Mesenteric fat pad (tissue), 1 donor: ENCODE measurements around the gene EPB41L1. TPM values are rescaled to one million over a fixed set of nuclear protein-coding genes. Genes with fewer than 3 reads are reported as not detected.

Experiments
- DNase-seq: peaks from one replicate; pipeline ENCODE4 v3.0.0-alpha.2; 2020; ENCODE audit warnings: low spot score
- total RNA-seq: library from RNA; stranded (reverse); fragmentation: NEBNext Ultra II Directional; extraction: Animal tissue kit (Norgen Biotek cat#: 25700); gene quantifications from one replicate; pipeline ENCODE4 v1.2.1, GENCODE V29; 2021
- donor health status: DM: yes; HTN: yes; CAD: no.

Gene EPB41L1
- total RNA-seq, 1 donor from 2014 or later, result 59.7 TPM

GRCh38 chr20:36218380-36219064 is 64.0 kb downstream of the EPB41L1 start:
- DNase-seq, result no peak

DNA sequence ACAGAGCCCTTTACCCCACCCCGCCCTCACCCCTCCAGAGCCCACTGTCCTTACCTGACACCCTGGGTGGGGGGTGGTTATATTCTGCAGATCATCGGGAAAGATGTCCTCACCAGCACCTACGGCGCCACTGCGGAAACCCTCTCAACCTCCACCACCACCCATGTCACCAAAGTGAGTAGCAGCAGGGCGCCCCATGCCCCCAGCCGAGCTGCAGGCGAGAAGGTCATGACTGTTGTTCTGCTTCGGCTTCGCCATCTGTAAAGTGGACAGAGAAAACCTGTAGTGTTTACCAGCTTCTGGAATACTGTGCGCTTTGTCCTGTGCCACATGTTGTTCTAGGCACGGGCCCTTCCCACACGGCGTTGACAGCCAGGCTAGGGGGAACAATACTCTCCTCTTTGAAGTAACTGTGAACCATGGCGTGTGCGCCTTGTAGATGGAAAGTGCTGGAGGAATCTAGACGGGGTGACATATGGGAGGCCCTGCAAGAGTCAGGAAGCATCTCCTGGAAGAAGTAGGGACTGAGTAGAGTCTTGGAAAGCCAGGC is 65.2 kb downstream of the EPB41L1 start:
- no peak for DNase-seq

DNA sequence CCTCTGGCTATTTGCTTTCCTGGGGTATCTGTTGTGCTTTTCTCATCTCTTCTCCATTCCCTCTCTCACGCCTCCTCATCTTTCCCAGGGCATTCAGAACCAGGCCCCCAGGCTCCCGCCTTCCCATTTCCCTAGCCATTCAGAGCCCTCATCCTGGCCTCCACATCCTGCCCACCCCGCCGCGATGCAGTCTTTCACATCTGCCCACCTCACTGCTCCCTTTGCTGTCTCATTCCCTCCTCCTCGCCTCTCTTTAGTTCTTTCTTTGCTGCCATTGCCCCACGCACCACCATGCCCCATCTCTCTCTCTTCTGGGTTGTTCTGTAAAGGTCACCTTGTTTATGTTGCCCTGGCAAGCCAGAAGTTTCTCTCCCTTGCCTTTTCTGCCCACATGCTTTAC is 71.1 kb downstream of the EPB41L1 start:
- no peak for DNase-seq

DNA sequence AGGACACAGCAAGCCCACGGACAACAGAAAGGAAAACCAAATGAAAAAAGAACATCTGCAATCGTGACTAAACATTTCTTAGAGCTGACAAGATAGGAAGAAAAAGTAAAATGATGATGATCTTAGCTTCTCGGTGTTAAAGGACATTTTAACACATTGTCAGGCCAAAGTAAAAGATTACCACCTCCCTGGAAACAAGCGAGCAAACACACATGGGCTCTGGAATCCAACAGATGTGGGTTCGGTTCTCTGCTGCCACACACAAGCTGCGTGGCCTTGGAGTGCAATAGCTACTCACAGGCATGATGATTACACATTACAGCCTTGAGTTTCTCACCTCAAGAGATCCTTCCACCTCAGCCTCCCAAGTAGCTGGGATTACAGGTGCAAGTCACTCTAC is 74.2 kb downstream of the EPB41L1 start:
- no peak for DNase-seq

DNA sequence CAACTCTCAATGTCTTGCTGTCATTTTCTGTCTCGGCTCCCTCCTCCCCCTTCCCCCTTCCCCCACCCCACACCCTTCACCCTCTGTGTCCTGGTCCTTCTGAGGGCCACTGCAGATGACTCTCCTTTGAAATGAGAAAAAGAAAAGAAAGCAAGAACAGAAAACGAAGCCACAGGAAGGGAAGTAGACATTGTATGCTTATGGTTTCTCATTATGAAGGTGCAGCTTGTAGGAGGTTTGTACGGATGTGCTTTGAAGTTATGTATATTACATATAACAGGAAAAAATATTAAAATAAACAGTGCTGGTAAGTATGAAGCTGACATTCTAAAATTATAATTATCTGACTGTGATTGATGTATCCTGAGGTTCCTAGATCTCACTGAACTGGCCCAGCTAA is 75.5 kb downstream of the EPB41L1 start:
- no peak for DNase-seq

GRCh38 chr20:36231331-36231730 is 76.8 kb downstream of the EPB41L1 start:
- no peak for DNase-seq

- DNase-seq, result no peak
Observed at GRCh38 chr20:36234771-36235320, 80.3 kb downstream of the EPB41L1 start.

DNA sequence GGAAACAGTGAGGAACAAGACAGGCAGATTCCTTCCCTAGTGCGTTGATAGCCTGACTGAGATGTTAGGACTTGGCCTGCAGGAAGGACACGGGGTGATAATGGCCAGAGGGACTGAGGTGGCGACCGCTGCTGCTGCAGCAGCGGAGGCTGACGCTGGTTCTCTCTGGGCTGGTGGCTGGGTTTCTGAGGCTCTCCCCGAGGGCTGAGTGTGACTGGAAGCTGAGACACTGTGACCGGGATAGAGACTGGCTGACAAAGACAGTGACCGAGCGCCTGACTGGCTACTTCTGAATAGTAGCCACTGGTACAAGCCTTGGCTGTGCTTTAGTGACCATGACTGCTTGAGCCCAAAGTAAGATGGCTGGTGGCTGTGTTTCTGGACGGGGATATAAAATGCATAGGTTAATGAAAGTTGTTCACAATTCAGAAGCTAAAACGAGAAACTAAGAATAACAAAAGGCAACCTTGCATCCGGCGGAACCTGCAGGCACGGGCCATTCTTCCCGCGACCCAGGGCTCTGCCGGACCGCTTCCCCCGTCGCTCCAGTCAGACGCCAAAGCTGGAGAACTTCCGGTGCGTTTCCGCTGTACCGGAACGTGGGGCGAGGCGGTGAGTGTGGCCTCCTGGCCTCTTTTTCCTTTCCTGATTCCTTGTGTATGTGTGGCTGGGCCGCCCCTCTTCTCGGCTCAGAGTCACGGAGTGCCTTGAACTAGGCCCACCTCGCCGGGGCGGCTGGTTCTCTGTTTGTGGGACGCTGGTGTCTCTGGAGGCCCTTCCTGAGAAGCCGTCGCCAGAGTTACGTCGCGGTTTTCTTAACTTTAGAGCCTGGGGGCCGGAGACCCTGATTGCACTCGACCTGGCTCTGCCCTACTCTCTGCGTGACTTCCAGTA is 81.6 kb downstream of the EPB41L1 start, which contains the start of gene AAR2:
Gene AAR2, plus strand, starts transcription at position 587 of the 894 bp plus-strand sequence. CDS start 3,391 bp downstream, outside the sequence.
- DNase-seq, result peak; percentile 92

DNA sequence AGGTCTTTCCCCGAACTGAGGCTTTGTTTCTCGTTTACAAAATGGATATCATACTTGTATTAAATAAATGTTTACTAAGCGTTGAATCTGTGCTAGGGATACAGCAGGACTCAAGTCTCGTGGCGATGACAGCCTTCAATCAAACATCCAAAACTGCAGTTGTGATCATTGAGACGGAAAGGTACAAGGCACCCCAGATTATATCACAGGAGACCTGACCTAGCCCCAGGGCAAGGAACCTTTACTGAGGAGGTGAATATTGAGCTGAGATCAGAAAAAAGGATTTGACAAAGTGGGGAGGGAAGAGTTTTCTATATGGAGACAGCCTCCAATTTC is 82.2 kb downstream of the EPB41L1 start:
- no peak for DNase-seq

DNA sequence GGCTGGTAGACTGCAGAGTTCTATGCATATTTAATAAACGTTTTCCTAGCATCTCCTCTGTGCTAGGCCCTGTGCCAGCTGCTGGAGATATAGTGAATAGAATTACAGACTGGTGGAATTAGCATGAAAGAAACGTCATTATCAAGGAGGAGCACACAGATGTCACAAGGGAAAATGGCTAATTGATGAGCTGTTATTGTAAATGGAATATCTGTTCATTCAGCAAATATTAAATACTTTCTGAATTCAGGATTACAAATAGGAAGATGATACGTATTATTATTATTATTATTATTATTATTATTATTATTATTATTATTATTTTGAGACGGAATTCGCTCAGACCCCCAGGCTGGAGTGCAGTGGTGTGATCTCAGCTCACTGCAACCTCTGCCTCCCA is 82.9 kb downstream of the EPB41L1 start:
- no peak for DNase-seq

- no peak for DNase-seq
Observed at GRCh38 chr20:36238153-36238552, 83.6 kb downstream of the EPB41L1 start.

DNA sequence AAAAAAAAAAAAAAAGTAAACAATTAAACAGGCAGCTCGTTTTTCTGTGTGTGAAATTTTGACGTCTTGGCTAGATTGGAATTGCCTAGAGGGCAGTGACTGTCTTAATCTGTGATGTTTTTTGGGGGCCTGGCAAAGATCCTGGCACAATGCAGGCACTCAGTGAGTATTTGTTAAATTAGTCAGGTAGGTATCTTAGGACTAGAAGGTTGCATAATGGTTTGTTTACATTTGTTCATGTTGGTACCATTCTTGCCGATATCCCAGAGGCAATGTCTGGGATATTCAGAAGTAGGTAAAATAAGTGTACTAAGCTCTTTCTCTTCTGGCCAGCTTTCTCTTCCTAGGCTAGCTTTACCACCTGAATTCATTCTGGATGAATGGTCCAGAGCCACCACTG is 84.2 kb downstream of the EPB41L1 start:
- DNase-seq, result no peak

- DNase-seq, result no peak
Observed at GRCh38 chr20:36240076-36240475, 85.5 kb downstream of the EPB41L1 start.

- no peak for DNase-seq
Observed at GRCh38 chr20:36241678-36242077, 87.1 kb downstream of the EPB41L1 start.

GRCh38 chr20:36243726-36244125 is 89.2 kb downstream of the EPB41L1 start:
- no peak for DNase-seq

DNA sequence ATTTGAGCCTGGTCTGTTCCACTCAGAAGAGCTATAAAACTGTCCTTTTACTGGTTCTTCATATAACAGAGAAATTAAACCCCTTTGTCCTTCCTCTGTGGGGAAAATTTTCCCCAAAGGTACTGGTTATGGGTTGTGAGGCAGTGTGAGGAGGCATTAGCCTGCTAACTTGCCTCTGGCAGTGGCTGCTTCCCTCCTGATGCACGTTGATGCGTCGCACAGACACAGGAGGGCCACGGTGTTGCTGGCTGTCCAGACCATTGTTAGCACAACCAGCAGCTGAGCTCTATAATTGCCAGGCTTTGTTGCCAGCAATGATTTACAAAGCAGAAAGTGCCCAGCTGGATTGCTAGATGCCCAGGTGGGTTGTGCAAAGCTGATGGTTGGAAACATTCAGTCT is 91.9 kb downstream of the EPB41L1 start:
- no peak for DNase-seq

GRCh38 chr20:36248836-36249235 is 94.3 kb downstream of the EPB41L1 start:
- DNase-seq, result no peak

DNA sequence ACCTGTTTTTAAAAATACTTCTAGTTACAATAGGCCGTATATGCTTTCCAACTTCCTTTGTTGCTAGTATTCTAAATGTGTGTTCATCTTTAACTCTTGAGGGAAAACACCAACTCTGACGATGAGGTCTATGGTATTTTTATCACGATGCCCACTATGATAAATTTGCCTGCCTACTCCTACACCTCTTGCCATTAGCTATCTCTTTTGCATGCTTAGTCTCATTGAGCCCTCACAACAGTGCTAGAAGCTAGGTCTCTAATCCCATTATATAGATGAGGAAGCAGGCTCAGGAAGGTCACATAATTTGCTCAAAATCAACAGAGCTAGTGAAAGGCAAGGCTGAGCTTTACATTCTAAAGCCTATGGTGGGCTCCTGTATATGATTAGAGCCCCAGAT is 94.9 kb downstream of the EPB41L1 start:
- no peak for DNase-seq

DNA sequence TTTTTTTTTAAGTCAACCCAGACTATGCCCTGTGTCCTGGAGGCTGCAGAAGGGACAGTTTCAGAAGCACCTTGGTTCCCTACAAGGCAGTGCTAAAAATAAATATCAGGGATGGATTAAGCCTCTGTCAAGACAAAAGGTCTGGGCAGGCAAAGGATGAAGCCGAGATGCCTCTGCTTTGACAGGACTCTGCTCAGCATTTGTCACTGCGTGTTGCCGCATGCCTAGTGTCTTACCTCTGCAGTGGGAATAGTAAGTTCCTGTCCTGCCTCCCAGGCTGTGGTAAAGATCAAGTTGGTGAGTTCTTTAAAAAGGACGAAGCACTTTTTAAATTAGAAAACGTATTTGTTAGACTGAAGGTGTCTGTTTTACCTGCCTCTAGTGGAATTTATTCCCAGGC is 96.9 kb downstream of the EPB41L1 start:
- no peak for DNase-seq

DNA sequence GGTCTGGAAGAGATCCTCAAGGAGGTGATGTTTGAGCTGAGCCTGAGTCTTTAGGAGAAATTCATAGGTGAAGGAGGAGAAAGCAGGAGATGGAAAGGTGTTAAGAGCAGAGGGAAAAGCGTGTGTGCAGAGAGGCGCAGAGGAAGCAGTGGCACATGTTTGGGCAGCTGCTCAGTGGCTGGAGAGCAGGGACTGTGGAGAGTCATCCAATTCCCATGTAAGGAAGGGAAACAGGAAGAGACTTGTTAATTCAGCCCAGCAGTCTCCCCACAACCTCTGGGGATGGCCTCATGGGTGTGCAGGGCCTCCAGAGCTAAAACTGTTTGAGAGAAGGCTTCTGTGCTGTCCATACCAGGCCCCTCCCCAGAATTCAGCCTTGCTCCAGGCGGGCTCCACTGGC is 98.0 kb downstream of the EPB41L1 start:
- no peak for DNase-seq

- no peak for DNase-seq
Observed at GRCh38 chr20:36253036-36253435, 98.5 kb downstream of the EPB41L1 start.

DNA sequence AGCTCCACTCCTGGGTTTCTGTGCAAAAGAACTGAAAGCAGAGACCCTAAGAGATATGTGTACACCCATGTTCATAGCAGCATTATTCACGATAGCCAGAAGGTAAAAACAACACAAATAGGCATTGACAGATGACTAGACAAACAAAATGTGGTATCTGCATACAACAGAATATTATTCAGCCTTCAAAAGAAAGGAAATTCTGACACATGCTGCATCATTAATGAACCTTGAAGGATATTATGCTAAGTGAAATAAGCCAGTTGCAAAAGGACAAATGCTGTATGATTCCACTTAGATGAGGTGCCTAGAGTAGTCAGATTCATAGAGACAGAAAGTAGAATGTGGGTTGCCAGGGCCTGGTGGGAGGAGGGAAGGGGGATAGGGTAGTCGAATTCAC is 99.5 kb downstream of the EPB41L1 start:
- DNase-seq, result no peak
